NCI-H226 (cell line): ENCODE measurements around the gene DCAF12.
A peak's percentile ranks its signal among the peaks of the same experiment; 100 is the strongest.
"Not testable (repeated sequence)": the region's sequence is repeated elsewhere in the genome, so short reads cannot be mapped to it uniquely, and the experiment has no call there.

Experiments used
- DNase-seq: peaks from one replicate; pipeline ENCODE4 v3.0.0-alpha.2; 2015

The DCAF12 gene

DNA sequence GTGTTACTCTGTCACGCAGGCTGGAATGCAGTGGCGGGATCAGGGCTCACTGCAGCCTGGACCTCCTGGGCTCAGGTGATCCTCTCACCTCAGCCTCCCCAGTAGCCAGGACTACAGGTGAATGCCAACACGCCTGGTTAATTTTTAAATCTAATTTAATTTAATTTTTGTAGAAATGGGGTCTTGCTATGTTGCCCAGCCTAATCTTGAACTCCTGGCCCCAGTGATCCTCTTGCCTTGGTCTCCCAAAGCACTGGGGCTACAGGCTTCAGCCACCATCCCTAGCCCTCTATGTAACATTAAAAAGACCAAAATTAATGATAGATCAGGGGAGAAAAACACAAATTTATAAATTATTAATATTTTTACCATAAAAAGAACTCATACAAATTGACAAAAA, 66.5 kb downstream of the DCAF12 start:
- no peak for DNase-seq

- no peak for DNase-seq
Measured at GRCh38 chr9:34059281-34059680, 67.2 kb downstream of the DCAF12 start.

DNA sequence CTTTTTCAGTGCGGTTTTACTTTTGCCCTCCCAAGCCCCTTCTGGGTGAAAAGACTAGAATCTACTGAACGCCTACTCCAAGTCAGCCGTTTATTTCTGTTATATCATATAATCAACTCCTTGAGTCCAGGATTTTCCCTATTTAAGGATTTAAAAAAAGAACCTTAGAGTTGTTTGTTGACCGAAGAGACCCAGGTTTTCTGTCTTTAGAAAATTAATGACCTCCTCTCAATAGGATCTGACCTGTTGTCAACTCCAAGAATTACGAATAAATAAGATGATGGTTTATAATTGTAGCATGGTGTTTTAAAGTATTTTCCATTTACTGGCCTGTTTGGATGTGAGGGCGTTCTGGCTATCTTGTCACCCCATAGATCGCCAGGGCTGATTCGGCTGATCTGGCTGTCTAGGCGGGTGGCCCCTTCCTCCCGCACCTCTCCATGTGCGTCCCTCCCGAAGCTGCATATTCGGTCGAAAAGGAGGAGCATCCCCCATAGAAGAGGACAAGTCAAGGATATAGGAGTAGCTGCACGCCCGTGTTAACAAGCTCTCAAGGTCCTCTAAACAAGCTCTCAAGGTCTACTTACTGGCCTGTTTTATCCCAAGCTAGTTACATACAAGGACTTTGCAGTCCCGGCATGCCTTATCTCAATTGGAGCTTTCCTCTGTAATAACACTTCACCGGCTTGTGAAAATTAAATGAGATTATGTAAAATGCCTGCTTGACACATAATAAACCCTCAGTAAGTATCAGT, 76.7 kb downstream of the DCAF12 start:
- no peak for DNase-seq

- DNase-seq = peak; percentile 80
Measured at GRCh38 chr9:34048727-34049629, 77.5 kb downstream of the DCAF12 start, which contains the start of gene UBAP2. Gene UBAP2 (minus strand): TSS chr9:34048887. CDS start chr9:34017148, 31,739 bp downstream.

DNA sequence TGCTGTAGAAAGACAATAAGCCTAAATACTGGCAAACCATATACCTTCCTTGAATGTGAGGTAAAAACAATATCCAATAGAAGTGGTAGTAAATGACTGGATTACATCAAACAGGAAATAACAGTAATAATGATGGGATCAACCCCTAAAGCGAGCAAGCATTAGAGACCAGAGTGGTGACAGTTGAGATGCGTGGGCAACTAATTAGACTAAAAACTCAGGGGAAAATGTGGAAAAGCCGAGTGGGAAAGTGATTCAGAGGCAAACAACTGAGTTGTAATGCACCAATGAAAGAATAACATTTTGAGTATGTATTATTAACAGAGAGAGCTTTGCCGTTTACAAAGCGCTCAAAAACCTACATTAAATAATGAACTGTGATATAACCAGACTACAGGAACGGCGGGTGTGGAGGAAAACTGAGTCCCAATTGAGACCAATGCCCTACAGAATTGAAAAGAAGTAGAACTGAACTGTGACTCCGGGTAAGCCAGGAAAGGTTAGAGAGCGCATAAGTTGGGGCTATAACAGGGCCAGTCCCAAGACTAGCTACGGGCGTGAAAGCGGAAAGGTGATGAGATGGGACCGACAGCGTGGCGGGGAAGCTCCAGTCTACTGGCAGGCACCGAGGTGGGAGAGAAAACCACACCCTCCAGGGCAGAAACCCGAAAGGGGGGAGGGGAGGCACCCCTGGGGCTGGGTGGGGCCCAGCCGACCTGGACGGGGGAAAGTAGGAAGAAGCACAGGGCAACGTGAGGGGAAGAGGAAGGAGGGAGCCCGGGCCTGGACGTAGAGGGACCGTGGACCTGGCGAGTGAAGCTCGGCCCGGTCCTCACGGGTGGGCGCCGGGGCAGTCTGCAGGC, 78.4 kb downstream of the DCAF12 start:
- peak; percentile 10 for DNase-seq

- no peak for DNase-seq
Measured at GRCh38 chr9:34046784-34047379, 79.6 kb downstream of the DCAF12 start.

DNA sequence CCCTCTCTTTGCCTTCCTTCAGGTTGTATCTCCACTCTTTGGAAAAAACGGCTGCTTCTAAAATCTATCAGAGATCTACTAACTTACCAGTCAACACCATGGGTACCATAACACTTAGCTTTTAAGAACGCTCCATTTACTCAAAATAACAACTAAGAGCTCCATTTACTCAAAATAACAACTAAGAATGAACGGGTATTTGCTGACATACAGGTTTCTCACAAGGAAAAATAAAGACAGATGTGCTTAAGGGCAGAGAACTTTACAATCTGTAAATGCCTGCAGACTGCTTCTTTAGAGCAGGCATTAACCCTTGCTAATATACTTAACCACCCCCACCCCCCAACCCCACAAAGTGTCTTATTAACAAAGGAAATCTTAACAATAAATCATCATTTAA, 80.6 kb downstream of the DCAF12 start:
- no peak for DNase-seq

- DNase-seq = not testable (repeated sequence)
Measured at GRCh38 chr9:34042074-34042473, 84.4 kb downstream of the DCAF12 start.

GRCh38 chr9:34038851-34039250, 87.6 kb downstream of the DCAF12 start:
- DNase-seq = not testable (repeated sequence)

GRCh38 chr9:34037626-34038025, 88.9 kb downstream of the DCAF12 start:
- DNase-seq = no peak

- DNase-seq = no peak
Measured at GRCh38 chr9:34036625-34037024, 89.9 kb downstream of the DCAF12 start.
